SK-N-MC (cell line): ENCODE data around the gene BICDL2.

ENCODE experiments used
- DNase-seq: peaks from one replicate; pipeline ENCODE4 v3.0.0-alpha.2; 2011; ENCODE audit warnings: low read depth, low spot score
- H3K27ac ChIP-seq: fragments of 200-600 bp; sonication (generic); 2 replicates; pipeline ENCODE4 v1.5.1; 2016; ENCODE audit warnings: mixed run types
- H3K36me3 ChIP-seq: fragments of 200-600 bp; sonication (generic); 2 replicates; pipeline ENCODE4 v1.6.1; 2017; ENCODE audit warnings: antibody characterized with exemption, low read length, mixed read lengths; ENCODE audit not compliant: insufficient read depth
- H3K4me3 ChIP-seq: fragments of 200-600 bp; sonication (generic); 2 replicates; pipeline ENCODE4 v1.5.1; 2016
- H3K9ac ChIP-seq: fragments of 200-600 bp; sonication (generic); 2 replicates; pipeline ENCODE4 v1.8.0; 2017; ENCODE audit warnings: mixed run types, mixed read lengths; ENCODE audit not compliant: insufficient read length
- H3K9me3 ChIP-seq: fragments of 200-600 bp; sonication (generic); 2 replicates; pipeline ENCODE4 v1.6.1; 2017; ENCODE audit warnings: low read depth, mild to moderate bottlenecking, antibody characterized with exemption, low read length, moderate library complexity, mixed read lengths
- EZH2 ChIP-seq: fragments of 200-600 bp; sonication (generic); IDR thresholded peaks from one replicate; pipeline ENCODE4 v1.6.1; 2017; ENCODE audit warnings: antibody characterized with exemption
- FOXP2 ChIP-seq: optimal IDR thresholded peaks from 2 replicates; pipeline ENCODE3; 2011; ENCODE audit warnings: mild to moderate bottlenecking, moderate library complexity; ENCODE audit not compliant: insufficient read depth; ENCODE audit errors: extremely low read length, control extremely low read depth
- POLR2AphosphoS5 ChIP-seq: IDR thresholded peaks from 2 replicates; pipeline ENCODE4 v1.6.1; 2012; ENCODE audit warnings: mild to moderate bottlenecking, low read depth, low read length, borderline replicate concordance

The BICDL2 gene

DNA sequence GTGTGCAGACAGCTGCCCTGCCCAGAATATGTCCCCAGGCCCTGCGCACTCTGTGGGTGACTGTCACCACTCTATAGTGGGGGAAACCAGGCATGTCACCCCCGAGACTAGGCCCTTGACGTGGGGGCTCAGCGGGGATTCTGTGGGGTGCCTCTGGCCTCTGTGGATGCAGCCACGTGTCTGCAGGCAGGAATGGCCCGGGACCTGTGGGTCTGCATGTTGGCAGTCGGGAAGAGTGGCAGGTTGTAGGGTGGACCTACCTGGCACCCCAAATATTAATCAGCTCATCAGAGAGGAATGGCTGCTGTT lies 29.6 kb upstream of the BICDL2 start:
- no peak overlapping the region for H3K27ac ChIP-seq
- no peak for DNase-seq
- H3K9ac ChIP-seq: no peak overlapping the region
- H3K4me3 ChIP-seq: no peak overlapping the region
- no peaks in the 10 kb centered on the region for H3K36me3 ChIP-seq
- no peaks in the 10 kb centered on the region for H3K9me3 ChIP-seq
- TF ChIP-seq POLR2AphosphoS5: no peak
- no peak for TF ChIP-seq EZH2

DNA sequence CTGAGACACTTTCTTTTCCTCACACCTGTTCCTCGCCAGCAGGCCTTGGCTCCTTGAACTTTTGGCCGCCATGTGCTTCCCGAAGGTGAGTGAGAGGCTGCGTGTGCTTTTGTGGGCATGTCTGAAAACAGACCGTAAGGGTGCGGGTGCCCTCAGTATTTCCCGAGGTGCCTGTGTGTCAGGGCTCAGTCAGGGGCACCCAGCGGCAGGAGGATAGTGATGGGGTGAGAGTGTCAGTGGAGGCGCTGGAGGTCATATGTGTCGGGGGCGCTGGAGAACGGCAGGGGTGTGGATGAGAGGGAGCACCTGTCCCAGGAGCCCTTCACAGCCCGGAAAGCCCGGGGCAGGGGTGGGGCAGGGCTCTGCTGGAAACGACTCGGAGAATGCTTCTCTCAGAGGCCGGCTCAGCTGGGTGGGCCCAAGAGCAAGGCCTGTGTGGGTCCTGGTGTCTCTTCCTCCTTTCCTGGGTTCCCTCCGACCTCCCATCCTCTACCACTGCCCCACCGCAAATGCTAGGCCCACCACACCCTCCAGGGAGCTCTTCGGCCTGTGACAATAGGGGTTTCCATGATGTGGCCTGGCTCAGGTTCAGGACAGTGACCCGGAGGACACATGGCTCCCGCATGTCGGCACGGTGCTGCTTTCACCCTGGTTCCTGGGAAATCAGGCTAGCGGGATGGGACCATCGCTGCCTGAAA lies 29.1 kb upstream of the BICDL2 start:
- no peak overlapping the region for H3K27ac ChIP-seq
- TF ChIP-seq POLR2AphosphoS5 (no peak), FOXP2 (no peak), EZH2 (no peak)
- DNase-seq: no peak

DNA sequence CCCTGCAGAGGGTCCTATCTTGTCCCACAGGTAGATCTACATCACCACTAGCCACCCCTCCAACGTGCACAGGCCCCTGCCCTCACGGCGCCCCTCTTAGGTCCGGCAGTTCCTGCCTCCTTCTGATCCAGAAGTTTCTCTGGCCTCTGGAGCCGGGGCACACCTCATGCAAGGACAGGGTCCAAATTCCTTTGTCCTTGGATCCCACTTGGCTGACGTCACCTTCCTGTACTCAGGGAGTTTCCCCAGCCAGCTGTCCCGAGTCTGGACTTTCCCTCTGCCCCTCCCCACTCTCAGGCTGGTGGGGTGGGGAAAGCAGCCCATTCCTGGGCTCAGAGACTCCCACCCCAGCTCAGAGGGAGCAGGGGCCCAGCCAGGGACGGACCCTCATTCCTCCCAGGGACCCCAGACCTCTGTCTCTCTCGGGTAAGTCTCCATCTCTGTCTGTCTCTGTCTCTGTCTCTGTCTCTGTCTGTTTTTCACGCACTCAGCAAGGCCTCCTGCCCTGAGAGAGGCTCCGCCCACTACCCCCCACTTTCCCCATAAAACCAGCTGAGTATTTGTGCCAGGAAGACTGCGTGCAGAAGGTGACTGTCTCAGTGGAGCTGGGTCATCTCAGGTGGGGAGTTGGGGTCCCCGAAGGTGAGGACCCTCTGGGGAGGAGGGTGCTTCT lies 28.5 kb upstream of the BICDL2 start, which contains the start of gene IL32:
TSS of gene IL32 (plus strand) at position 572 of the 673 bp plus-strand sequence. CDS start 172 bp downstream, outside the sequence.
- Histone ChIP-seq H3K9ac (no peak within 1 kb of the TSS), H3K36me3 (no peaks in the 10 kb centered on the region), H3K27ac (no peak within 1 kb of the TSS), H3K4me3 (peak within 1 kb of the TSS; percentile 41), H3K9me3 (no peaks in the 10 kb centered on the region)
- DNase-seq: no peak
- no peak for TF ChIP-seq EZH2
- TF ChIP-seq POLR2AphosphoS5: no peak
- no peak for TF ChIP-seq FOXP2

More for the DNA sequence above, 29.1 kb upstream of the BICDL2 start:
- no peak overlapping the region for H3K9ac ChIP-seq
- H3K9me3 ChIP-seq: no peaks in the 10 kb centered on the region
- no peaks in the 10 kb centered on the region for H3K36me3 ChIP-seq
- peak overlapping the region; percentile 41 for H3K4me3 ChIP-seq

DNA sequence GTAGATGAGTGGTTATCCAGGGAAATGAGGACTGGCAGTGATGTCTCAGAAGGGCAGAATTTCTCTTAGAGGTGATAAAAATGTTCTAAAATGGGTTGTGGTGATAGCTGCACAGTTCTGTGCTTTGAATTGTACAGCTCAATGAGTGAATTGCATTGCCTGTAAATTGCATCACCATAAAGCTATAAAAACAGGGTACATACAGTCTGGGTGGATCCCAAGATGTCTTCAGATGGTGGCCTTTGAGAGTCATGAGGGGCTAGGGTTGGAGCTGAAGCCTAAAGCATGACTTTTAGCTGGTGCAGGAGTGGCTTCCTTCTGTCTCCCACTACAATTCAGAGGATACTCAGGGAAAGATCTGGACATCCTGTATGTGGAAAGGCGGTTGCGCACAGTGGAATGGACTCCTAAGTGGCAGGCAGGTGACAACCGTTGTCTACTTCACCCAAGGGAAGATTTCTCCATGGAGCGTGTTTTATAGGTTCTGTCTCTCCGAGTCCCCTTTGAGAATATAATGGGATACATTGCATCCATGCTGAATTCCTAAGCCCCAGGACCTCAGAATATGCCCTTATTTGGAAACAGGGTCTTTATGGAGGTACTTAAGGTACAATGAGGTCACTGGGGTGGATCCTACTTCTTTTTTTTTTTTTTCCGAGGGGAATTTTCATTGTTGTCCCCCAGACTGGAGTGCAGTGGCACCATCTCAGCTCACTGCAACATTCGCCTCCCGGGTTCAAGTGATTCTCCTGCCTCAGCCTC lies 27.1 kb upstream of the BICDL2 start:
- Histone ChIP-seq H3K4me3 (no peak overlapping the region), H3K9me3 (no peaks in the 10 kb centered on the region), H3K27ac (peak overlapping the region; percentile 42; the same call in 1 of the 2 replicates), H3K36me3 (no peaks in the 10 kb centered on the region), H3K9ac (no peak overlapping the region)
- TF ChIP-seq POLR2AphosphoS5: no peak
- DNase-seq: no peak

DNA sequence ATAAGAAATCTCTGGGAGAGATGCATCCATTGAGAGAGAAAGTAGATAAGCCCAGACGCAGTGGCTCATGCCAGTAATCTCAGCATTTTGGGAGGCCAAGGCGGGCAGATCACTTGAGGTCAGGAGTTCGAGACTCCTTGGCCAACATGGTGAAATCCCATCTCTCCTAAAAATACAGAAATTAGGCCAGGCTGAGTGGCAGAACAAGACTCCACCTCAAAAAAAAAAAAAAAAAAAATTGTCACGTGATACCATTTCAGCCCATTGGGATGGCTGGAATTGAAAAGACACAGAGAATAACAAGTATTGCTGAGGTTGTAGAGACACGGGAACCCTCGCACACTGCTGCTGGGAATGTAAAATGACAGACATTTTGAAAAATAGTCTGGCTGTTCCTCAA lies 25.8 kb upstream of the BICDL2 start:
- H3K9ac ChIP-seq: no peak overlapping the region
- TF ChIP-seq FOXP2 (no peak), POLR2AphosphoS5 (no peak), EZH2 (no peak)

DNA sequence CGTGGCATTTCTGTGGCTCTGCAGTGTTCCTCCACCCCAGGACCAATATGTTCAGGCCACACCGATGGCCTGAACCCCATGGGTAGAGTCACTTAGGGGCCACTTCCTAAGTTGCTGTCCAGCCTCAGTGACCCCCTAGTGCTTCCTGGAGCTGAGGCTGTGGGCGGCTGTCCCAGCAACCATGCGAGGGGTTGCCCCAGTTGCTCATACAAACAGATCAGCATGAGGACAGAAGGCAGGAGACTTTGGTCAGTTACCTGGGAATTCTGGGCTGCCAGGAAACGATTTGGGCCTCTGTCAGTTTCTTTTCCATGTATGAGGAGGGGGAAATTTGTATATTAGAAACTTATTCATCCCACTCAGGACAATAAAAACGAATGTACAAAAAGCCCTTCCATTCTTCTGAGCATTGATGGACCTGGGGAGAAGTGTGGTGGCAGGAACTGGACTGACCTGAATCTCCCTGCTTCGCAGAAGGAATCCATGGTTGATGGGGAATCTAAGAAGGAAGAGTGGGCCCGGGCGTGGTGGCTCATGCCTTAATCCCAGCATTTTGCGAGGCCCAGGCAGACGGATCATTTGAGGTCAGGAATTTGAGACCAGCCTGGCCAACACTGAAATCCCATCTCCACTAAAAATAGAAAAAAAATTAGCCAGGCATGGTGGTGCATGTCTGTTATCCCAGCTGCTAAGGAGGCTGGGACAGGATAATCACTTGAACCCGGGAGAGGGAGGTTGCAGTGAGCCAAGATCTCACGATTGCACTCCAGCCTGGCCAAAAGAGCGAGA lies 23.8 kb upstream of the BICDL2 start:
- DNase-seq: no peak
- no peaks in the 10 kb centered on the region for H3K36me3 ChIP-seq
- H3K9me3 ChIP-seq: no peaks in the 10 kb centered on the region
- no peak for TF ChIP-seq FOXP2
- no peak for TF ChIP-seq EZH2
- no peak for TF ChIP-seq POLR2AphosphoS5
- no peak overlapping the region for H3K9ac ChIP-seq
- no peak overlapping the region for H3K4me3 ChIP-seq
- H3K27ac ChIP-seq: no peak overlapping the region

More for the DNA sequence above, 25.8 kb upstream of the BICDL2 start:
- no peaks in the 10 kb centered on the region for H3K36me3 ChIP-seq
- no peak for DNase-seq
- no peaks in the 10 kb centered on the region for H3K9me3 ChIP-seq
- no peak overlapping the region for H3K4me3 ChIP-seq
- H3K27ac ChIP-seq: no peak overlapping the region

DNA sequence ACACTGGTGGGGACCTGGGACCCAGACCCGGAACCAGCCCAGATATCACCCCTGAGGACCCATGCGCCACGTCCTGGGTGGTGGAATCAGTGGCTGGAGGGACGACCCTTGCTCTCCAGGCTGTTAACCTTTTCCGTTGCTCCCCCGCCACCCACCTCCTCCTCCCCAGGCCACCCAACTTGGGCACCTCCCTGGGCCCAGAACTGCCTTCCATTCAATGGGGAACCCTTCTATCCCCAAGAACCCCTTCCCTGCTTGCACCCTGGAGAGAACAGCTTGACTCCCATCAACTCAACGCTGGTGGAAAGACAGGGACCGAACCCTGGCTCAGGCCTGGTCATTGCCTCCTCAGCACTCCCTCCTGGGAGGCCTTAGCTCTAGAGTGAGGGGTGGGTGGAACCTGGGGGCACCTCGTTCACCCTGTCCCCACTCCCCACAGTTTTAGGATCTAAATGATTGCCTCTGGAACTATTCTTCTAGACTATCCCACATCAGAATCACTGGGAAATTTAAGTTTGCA lies 23.0 kb upstream of the BICDL2 start:
- H3K27ac ChIP-seq: no peak overlapping the region
- H3K36me3 ChIP-seq: no peaks in the 10 kb centered on the region

More for the DNA sequence above, 23.0 kb upstream of the BICDL2 start:
- no peak for DNase-seq
- Histone ChIP-seq H3K4me3 (peak overlapping the region; percentile 90), H3K9ac (peak overlapping the region; percentile 63), H3K9me3 (no peaks in the 10 kb centered on the region)
- TF ChIP-seq FOXP2 (no peak), EZH2 (no peak), POLR2AphosphoS5 (no peak)
